ENCODE data around the gene ARMH4. TPM values are rescaled to one million over a fixed set of nuclear protein-coding genes. Genes with fewer than 3 reads are reported as not detected.

Gene ARMH4
- total and polyA plus RNA-seq, 10 of the 15 experiments (the other 5 are each of a cell fraction or from before 2014, with no cell fraction given) = 0.50 to 0.97 (median 0.60) TPM; not detected in 7

DNA sequence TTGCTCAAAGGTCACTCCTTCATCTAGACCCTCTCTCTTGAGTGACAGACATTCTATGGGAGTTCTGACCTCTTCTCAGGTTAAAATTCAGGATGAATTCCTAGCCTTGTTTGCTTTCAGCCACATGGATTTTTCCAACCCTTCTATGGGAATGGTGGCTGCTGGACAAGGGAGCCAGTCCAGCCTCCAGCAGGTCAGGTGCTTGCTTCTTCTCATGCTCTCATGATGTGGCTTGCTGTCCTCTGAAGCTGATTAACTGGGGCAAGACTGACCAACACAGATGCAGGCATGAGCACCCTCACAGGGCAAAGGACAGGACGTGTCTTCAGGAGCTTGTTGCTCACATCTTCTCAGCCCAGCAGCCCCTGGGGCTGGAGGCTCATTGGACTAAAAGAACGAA, 188.9 kb downstream of the ARMH4 start (continued):
- no peak for TF ChIP-seq ZBTB4 (CRISPR knock-in tag; IDR thresholded peaks at IDR 0.05)
- no peak for TF ChIP-seq CTCF (IDR thresholded peaks at IDR 0.05 in 2 of 3, conservative IDR thresholded peaks at IDR 0.05 in 1 of 3; ENCODE audit: control insufficient read depth in 2 of 3, extremely low read depth in 1 of 3, insufficient read depth in 1 of 3, low read depth in 3 of 3, low read length in 3 of 3)
- no peak for TF ChIP-seq RELB (IDR thresholded peaks at IDR 0.05; ENCODE audit: low read depth)
- TF ChIP-seq SUPT20H (IDR thresholded peaks at IDR 0.05; ENCODE audit: borderline replicate concordance, control insufficient read depth, low read depth, low read length) = no peak
- no peak for TF ChIP-seq PAX5 (IDR thresholded peaks at IDR 0.05; ENCODE audit: borderline replicate concordance, low read depth, low read length)
